ENCODE data around the gene CPD. TPM values are rescaled to one million over a fixed set of nuclear protein-coding genes. Genes with fewer than 3 reads are reported as not detected.

The CPD gene
- total and polyA plus RNA-seq, 9 of the 15 experiments (the other 6 are each of a cell fraction or from before 2014, with no cell fraction given): 4.5 to 24.4 (median 20.4) TPM

DNA sequence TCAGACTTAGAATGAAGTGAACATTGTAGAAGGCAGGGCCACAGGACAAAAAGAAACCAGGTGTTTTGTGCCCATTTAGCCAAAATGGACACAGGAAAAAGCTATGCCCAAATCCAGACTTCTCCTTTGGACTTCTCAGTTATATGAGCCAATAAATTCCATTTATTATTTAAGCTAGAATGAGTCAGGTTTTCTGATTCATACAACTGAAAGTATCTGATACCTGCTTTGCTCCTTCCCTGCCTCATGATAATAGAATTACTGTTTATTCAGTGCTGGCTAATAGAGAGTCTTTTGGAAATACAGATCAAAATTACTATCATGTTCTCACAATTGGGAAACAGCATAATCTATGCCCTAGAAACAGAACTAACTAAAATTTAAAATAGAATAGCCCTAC lies 8.7 kb upstream of the CPD start (continued):
- TF ChIP-seq, protein P1, sequence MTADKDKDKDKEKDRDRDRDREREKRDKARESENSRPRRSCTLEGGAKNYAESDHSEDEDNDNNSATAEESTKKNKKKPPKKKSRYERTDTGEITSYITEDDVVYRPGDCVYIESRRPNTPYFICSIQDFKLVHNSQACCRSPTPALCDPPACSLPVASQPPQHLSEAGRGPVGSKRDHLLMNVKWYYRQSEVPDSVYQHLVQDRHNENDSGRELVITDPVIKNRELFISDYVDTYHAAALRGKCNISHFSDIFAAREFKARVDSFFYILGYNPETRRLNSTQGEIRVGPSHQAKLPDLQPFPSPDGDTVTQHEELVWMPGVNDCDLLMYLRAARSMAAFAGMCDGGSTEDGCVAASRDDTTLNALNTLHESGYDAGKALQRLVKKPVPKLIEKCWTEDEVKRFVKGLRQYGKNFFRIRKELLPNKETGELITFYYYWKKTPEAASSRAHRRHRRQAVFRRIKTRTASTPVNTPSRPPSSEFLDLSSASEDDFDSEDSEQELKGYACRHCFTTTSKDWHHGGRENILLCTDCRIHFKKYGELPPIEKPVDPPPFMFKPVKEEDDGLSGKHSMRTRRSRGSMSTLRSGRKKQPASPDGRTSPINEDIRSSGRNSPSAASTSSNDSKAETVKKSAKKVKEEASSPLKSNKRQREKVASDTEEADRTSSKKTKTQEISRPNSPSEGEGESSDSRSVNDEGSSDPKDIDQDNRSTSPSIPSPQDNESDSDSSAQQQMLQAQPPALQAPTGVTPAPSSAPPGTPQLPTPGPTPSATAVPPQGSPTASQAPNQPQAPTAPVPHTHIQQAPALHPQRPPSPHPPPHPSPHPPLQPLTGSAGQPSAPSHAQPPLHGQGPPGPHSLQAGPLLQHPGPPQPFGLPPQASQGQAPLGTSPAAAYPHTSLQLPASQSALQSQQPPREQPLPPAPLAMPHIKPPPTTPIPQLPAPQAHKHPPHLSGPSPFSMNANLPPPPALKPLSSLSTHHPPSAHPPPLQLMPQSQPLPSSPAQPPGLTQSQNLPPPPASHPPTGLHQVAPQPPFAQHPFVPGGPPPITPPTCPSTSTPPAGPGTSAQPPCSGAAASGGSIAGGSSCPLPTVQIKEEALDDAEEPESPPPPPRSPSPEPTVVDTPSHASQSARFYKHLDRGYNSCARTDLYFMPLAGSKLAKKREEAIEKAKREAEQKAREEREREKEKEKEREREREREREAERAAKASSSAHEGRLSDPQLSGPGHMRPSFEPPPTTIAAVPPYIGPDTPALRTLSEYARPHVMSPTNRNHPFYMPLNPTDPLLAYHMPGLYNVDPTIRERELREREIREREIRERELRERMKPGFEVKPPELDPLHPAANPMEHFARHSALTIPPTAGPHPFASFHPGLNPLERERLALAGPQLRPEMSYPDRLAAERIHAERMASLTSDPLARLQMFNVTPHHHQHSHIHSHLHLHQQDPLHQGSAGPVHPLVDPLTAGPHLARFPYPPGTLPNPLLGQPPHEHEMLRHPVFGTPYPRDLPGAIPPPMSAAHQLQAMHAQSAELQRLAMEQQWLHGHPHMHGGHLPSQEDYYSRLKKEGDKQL (CRISPR knock-in tag; IDR thresholded peaks at IDR 0.05; ENCODE audit: borderline replicate concordance): no peak
- TF ChIP-seq KAT8 (IDR thresholded peaks at IDR 0.05; ENCODE audit: low read depth) (no peak), TRIM24 (IDR thresholded peaks at IDR 0.05) (no peak), ZNF217 (CRISPR knock-in tag; IDR thresholded peaks at IDR 0.05) (no peak), COPS2 (conservative IDR thresholded peaks at IDR 0.05) (no peak), BACH1 (tag; IDR thresholded peaks at IDR 0.05) (no peak), MTF1 (CRISPR knock-in tag; IDR thresholded peaks at IDR 0.05; ENCODE audit: borderline replicate concordance) (no peak)
- TF ChIP-seq, protein P2, sequence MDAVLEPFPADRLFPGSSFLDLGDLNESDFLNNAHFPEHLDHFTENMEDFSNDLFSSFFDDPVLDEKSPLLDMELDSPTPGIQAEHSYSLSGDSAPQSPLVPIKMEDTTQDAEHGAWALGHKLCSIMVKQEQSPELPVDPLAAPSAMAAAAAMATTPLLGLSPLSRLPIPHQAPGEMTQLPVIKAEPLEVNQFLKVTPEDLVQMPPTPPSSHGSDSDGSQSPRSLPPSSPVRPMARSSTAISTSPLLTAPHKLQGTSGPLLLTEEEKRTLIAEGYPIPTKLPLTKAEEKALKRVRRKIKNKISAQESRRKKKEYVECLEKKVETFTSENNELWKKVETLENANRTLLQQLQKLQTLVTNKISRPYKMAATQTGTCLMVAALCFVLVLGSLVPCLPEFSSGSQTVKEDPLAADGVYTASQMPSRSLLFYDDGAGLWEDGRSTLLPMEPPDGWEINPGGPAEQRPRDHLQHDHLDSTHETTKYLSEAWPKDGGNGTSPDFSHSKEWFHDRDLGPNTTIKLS (IDR thresholded peaks at IDR 0.05; ENCODE audit: borderline replicate concordance, low read depth): no peak
- TF ChIP-seq, protein P3, sequence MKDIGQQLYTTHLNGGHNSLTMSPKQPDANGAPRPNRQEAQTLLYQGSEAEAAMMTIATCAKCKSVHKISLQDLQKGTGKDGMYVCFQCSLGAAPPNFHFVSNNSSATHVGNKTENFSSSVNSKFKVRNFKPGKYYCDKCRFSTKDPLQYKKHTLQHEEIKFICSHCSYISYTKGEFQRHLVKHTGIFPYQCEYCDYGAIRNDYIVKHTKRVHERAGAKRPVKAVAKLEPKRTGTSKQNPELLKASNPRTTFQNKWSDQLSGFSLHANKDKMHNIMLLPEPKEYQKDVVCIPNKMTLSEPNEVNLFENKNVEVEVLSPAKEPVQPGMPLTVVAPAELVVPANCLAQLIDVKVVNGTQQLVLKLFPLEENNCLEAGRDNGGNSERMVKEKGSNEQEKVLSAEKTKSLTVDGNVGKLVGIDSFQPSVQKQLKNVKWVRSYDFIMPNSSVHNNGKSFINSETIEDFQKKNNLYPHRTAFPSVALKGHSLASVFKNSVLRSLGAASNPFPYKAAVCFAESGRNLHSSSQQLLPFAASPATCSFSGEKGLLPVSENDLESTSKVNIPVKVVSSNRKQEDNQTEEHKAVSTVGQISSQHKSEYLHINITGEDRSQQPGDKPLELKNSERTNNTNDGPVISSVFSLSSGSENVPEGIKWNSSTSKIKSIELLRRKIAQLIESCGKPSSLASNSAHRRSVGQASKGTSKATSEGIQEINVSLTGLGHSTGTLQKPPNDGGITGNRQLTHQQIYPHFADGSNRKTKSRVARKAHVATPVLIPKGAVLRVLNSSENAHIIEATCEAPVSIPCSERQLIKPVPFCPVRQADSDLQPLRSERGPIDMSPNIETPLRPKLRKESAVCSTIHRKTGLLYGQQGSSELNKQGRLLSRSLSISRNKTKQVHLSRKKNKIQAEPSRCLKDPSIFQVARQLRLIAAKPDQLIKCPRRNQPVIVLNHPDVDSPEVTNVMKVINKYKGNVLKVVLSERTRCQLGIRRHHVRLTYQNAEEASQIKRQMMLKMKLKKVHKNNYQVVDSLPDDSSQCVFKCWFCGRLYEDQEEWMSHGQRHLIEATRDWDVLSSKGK (CRISPR knock-in tag; IDR thresholded peaks at IDR 0.05): no peak
